ENCODE results near the gene SS18L1.

Gene SS18L1

DNA sequence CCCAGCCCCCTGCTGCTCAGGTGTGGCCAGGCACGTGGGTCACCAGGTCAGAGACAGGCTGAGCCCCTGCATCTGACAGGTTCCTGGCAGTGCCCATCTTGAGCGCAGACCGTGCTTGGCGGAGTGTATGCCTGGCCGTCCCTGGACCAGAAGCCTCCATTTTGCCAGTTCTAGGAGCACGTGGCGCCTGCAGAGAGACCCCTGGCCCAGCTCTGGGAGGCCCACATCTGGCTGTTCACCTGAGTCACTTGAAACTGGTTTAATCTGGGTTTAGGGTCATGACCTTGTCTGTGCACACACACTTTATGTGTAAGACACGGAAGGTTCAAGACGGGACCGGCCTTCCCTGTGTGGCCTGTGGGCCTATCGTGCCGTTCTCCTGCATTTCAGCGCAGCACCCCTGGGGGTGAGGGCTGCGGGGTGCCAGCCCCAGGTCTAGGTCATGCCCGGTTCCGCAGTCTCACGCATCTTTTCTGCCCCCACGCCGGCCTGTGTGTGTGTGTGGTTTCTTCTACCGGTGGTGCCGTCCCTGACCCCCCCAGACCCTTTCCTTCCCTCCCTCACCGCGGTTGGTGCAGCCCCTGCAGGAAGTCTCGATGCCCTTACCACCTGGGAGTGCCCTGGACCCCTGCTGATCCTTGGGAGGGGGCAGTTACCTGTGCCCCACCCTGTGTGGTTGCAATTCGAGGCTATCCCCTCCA is 14.0 kb downstream of the SS18L1 start:
- H3K27ac ChIP-seq (ENCODE audit: low read depth, low read length): no peak overlapping the region
- no peaks in the 10 kb centered on the region for H3F3A ChIP-seq (ENCODE audit: insufficient read depth)
- H3K27me3 ChIP-seq (ENCODE audit: low read length): no peaks in the 10 kb centered on the region
- H3K79me2 ChIP-seq (ENCODE audit: insufficient read depth, low read length): peaks cover 19% of the 10 kb centered on the region
- H3K4me2 ChIP-seq (ENCODE audit: low read depth, low read length, poor library complexity, severe bottlenecking): no peak overlapping the region
- H3K9me2 ChIP-seq (replicated peaks; ENCODE audit: insufficient read depth, low read length): no peaks in the 10 kb centered on the region
- no peaks in the 10 kb centered on the region for H3K9me3 ChIP-seq (ENCODE audit: insufficient read depth, low read length)
- H3K9ac ChIP-seq (ENCODE audit: low read length): no peak overlapping the region
- no peak overlapping the region for H3K4me3 ChIP-seq (ENCODE audit: insufficient read depth, low read length, poor library complexity, severe bottlenecking)
- H3K36me3 ChIP-seq (ENCODE audit: low read length): no peaks in the 10 kb centered on the region
- no peak for TF ChIP-seq EZH2phosphoT487 (conservative IDR thresholded peaks at IDR 0.05; ENCODE audit: low read length)
- TF ChIP-seq, protein P1, sequence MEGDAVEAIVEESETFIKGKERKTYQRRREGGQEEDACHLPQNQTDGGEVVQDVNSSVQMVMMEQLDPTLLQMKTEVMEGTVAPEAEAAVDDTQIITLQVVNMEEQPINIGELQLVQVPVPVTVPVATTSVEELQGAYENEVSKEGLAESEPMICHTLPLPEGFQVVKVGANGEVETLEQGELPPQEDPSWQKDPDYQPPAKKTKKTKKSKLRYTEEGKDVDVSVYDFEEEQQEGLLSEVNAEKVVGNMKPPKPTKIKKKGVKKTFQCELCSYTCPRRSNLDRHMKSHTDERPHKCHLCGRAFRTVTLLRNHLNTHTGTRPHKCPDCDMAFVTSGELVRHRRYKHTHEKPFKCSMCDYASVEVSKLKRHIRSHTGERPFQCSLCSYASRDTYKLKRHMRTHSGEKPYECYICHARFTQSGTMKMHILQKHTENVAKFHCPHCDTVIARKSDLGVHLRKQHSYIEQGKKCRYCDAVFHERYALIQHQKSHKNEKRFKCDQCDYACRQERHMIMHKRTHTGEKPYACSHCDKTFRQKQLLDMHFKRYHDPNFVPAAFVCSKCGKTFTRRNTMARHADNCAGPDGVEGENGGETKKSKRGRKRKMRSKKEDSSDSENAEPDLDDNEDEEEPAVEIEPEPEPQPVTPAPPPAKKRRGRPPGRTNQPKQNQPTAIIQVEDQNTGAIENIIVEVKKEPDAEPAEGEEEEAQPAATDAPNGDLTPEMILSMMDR (IDR thresholded peaks at IDR 0.05; ENCODE audit: insufficient read depth, low read length, poor library complexity, severe bottlenecking): no peak
- no peaks in the 10 kb centered on the region for H4K20me1 ChIP-seq (ENCODE audit: low read depth, low read length)
- no peak overlapping the region for H2AFZ ChIP-seq (ENCODE audit: low read depth, low read length, severe bottlenecking)

DNA sequence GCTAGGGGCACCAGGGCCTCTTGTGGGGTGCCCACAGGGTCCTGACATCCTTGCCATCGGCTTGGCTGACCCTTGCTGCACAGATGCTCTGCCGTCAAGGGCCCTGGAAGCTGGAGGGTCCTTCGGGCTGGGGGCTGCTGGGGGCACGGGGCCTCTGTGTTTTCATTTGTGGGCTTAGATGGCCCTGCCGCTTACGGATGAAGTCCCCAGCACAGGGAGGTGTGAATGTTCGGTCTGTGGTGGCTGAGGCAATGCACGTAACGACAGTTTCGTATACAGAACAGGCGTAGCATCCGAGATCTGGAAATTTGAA is 14.5 kb downstream of the SS18L1 start:
- Histone ChIP-seq H2AFZ (ENCODE audit: low read depth, low read length, severe bottlenecking) (no peak overlapping the region), H3K9me2 (replicated peaks; ENCODE audit: insufficient read depth, low read length) (no peaks in the 10 kb centered on the region), H3K27ac (ENCODE audit: low read depth, low read length) (no peak overlapping the region), H4K20me1 (ENCODE audit: low read depth, low read length) (no peaks in the 10 kb centered on the region), H3K4me3 (ENCODE audit: insufficient read depth, low read length, poor library complexity, severe bottlenecking) (no peak overlapping the region), H3K27me3 (ENCODE audit: low read length) (no peaks in the 10 kb centered on the region), H3F3A (ENCODE audit: insufficient read depth) (no peaks in the 10 kb centered on the region), H3K79me2 (ENCODE audit: insufficient read depth, low read length) (peaks cover 14% of the 10 kb centered on the region), H3K9ac (ENCODE audit: low read length) (no peak overlapping the region), H3K4me2 (ENCODE audit: low read depth, low read length, poor library complexity, severe bottlenecking) (no peak overlapping the region), H3K9me3 (ENCODE audit: insufficient read depth, low read length) (no peaks in the 10 kb centered on the region), H3K36me3 (ENCODE audit: low read length) (no peaks in the 10 kb centered on the region)
- TF ChIP-seq EZH2phosphoT487 (conservative IDR thresholded peaks at IDR 0.05; ENCODE audit: low read length): no peak
- TF ChIP-seq, protein P1 (IDR thresholded peaks at IDR 0.05; ENCODE audit: insufficient read depth, low read length, poor library complexity, severe bottlenecking): no peak

DNA sequence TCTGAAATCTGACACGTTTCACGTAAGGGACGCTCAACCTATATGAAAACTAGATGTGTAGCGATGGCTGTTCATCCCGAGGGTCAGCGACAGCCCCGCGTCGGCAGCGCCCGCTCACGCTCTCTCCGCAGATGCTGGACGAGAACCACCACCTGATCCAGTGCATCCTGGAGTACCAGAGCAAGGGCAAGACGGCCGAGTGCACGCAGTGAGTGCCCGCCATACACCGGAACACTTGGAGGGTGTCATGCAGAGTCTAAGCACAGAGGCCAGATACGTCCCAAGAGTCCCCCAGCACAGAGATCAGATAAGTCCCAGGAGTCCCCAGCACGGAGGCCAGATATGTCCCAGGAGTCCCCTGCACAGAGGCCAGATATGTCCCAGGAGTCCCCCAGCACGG is 15.0 kb downstream of the SS18L1 start:
- Histone ChIP-seq H3K9ac (ENCODE audit: low read length) (no peak overlapping the region), H3K4me2 (ENCODE audit: low read depth, low read length, poor library complexity, severe bottlenecking) (no peak overlapping the region), H3K27ac (ENCODE audit: low read depth, low read length) (no peak overlapping the region), H2AFZ (ENCODE audit: low read depth, low read length, severe bottlenecking) (no peak overlapping the region), H3K4me3 (ENCODE audit: insufficient read depth, low read length, poor library complexity, severe bottlenecking) (no peak overlapping the region), H3K79me2 (ENCODE audit: insufficient read depth, low read length) (0 out of 2 replicates have a peak, but pooled peaks cover 9% of the 10 kb centered on the region), H3K27me3 (ENCODE audit: low read length) (no peaks in the 10 kb centered on the region), H3F3A (ENCODE audit: insufficient read depth) (no peaks in the 10 kb centered on the region), H4K20me1 (ENCODE audit: low read depth, low read length) (no peaks in the 10 kb centered on the region), H3K36me3 (ENCODE audit: low read length) (no peaks in the 10 kb centered on the region), H3K9me3 (ENCODE audit: insufficient read depth, low read length) (no peaks in the 10 kb centered on the region), H3K9me2 (replicated peaks; ENCODE audit: insufficient read depth, low read length) (no peaks in the 10 kb centered on the region)
- TF ChIP-seq, protein P1 (IDR thresholded peaks at IDR 0.05; ENCODE audit: insufficient read depth, low read length, poor library complexity, severe bottlenecking): no peak
- TF ChIP-seq EZH2phosphoT487 (conservative IDR thresholded peaks at IDR 0.05; ENCODE audit: low read length): no peak

Data from SU-DHL-6 (cell line).